Sigmoid colon (tissue), 4 donors: Measurements from ENCODE around the gene RNFT2.

Source experiments
- POLR2A ChIP-seq, 2 donors: fragments of 450-650 bp; IDR thresholded peaks; one replicate each; pipeline ENCODE4 v1.6.1; 2016; ENCODE audit warnings: antibody characterized with exemption in 2 of 2, mild to moderate bottlenecking in 2 of 2, moderate library complexity in 2 of 2
- POLR2AphosphoS5 ChIP-seq, 4 donors: sonication (generic); formaldehyde crosslinking; IDR thresholded peaks; one replicate each; pipeline ENCODE4 v1.6.1; 2017; ENCODE audit warnings: antibody characterized with exemption in 4 of 4
- TF ChIP-seq, protein P1 (sequence below), 4 experiments: fragments of 450-650 bp in 3 of 4; fragments of 200-600 bp in 1 of 4; IDR thresholded peaks; one replicate each; pipeline ENCODE4 v1.5.1; 2016 to 2019; ENCODE audit warnings: antibody characterized with exemption in 4 of 4, mild to moderate bottlenecking in 3 of 4, moderate library complexity in 2 of 4

- TF ChIP-seq, protein P1, sequence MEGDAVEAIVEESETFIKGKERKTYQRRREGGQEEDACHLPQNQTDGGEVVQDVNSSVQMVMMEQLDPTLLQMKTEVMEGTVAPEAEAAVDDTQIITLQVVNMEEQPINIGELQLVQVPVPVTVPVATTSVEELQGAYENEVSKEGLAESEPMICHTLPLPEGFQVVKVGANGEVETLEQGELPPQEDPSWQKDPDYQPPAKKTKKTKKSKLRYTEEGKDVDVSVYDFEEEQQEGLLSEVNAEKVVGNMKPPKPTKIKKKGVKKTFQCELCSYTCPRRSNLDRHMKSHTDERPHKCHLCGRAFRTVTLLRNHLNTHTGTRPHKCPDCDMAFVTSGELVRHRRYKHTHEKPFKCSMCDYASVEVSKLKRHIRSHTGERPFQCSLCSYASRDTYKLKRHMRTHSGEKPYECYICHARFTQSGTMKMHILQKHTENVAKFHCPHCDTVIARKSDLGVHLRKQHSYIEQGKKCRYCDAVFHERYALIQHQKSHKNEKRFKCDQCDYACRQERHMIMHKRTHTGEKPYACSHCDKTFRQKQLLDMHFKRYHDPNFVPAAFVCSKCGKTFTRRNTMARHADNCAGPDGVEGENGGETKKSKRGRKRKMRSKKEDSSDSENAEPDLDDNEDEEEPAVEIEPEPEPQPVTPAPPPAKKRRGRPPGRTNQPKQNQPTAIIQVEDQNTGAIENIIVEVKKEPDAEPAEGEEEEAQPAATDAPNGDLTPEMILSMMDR (IDR thresholded peaks at IDR 0.05): no peak
- no peak for TF ChIP-seq POLR2A (IDR thresholded peaks at IDR 0.05)
- no peak for TF ChIP-seq POLR2AphosphoS5 (IDR thresholded peaks at IDR 0.05)
Measured at GRCh38 chr12:116884871-116885270, 146.8 kb downstream of the RNFT2 start.
